ENCODE results near the gene XYLT2.

XYLT2 gene

DNA sequence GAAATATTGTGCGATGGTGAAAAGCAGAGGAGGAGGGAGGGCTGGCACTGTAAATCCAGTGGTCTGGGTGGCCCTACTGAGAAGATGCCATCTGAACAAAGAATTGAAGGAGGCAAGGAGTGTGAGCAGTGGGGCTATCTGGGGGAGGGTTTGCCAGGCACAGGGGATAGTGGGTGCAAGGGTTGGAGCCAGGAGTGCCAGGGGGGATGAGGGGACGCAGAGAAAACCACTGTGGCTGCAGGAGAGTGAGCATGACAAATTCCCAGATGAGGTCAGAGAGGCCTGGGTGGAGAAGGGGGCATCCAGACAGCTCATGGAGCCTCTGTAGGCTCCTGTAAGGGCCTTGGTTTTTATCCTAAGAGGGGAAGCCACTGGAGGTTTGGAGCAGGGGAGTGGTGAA, 4.8 kb downstream of the XYLT2 start:
- H3K36me3 Mint-ChIP-seq (ENCODE audit: low read depth), result peaks cover 7% of the 10 kb centered on the region
- H3K4me1 Mint-ChIP-seq (ENCODE audit: low read depth), result peaks cover 22% of the 10 kb centered on the region
- H3K9me3 Mint-ChIP-seq, result no peaks in the 10 kb centered on the region
- no peak overlapping the region for H3K27ac Mint-ChIP-seq
- no peak overlapping the region for H3K4me3 Mint-ChIP-seq
- H3K27me3 Mint-ChIP-seq (ENCODE audit: low read depth), result no peaks in the 10 kb centered on the region

DNA sequence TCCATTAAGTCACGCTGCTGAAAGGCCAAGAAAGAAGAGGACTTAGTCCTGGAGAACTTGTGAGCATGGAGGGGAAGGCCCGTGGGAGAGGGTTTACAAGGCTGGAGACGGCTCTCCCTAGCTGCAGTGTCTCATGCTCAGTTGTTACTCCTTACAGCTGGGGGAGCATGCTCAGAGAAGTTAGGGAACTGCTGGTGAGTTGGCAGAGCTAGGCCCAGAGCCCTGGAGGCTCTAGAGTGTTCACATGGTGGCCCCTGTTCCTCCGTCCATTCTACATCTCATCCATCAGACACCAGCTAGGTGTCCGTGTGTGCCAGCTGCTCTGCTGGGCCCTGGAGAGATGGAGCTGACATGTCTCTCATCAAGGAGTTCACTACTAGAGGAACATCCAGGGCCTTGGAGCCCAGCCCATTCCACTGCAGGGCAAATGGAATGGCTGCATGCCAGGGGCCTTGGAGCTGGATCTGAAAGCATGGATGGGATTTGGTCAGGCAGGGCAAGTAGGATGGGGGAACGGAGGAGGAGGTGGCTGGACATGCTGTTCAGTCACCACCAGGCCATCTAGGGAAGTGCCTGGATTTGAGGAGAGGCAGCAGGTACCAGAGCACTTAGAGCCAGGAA, 6.3 kb downstream of the XYLT2 start:
- peaks cover 16% of the 10 kb centered on the region for H3K4me1 Mint-ChIP-seq (ENCODE audit: low read depth)
- H3K27me3 Mint-ChIP-seq (ENCODE audit: low read depth), result no peaks in the 10 kb centered on the region
- H3K27ac Mint-ChIP-seq, result no peak overlapping the region
- no peak overlapping the region for H3K4me3 Mint-ChIP-seq
- H3K36me3 Mint-ChIP-seq (ENCODE audit: low read depth), result peaks cover 7% of the 10 kb centered on the region
- H3K9me3 Mint-ChIP-seq, result no peaks in the 10 kb centered on the region

GRCh38 chr17:50352693-50353599, 7.0 kb downstream of the XYLT2 start:
- no peaks in the 10 kb centered on the region for H3K9me3 Mint-ChIP-seq
- no peak overlapping the region for H3K27ac Mint-ChIP-seq
- no peaks in the 10 kb centered on the region for H3K27me3 Mint-ChIP-seq (ENCODE audit: low read depth)
- H3K4me3 Mint-ChIP-seq, result no peak overlapping the region
- peaks cover 10% of the 10 kb centered on the region for H3K36me3 Mint-ChIP-seq (ENCODE audit: low read depth)
- H3K4me1 Mint-ChIP-seq (ENCODE audit: low read depth), result peaks cover 11% of the 10 kb centered on the region

DNA sequence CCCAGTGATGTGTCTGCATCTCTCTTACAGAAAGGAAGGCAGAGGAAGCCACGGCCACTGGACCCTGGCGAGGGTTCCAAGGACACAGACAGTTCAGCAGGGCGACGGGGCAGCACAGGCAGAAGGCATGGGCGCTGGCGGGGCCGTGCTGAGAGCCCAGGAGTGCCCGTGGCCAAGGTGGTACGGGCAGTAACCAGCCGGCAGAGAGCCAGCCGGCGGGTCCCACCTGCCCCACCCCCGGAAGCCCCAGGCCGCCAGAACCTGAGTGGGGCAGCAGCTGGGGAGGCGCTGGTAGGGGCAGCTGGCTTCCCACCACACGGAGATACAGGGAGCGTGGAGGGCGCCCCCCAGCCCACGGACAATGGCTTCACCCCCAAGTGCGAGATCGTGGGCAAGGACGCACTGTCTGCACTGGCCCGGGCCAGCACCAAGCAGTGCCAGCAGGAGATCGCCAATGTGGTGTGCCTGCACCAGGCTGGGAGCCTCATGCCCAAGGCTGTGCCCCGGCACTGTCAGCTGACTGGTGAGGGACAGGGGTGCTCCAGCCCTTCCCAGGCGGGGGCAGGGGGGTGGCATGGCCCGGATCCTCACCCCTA, 7.8 kb downstream of the XYLT2 start:
- Mint-ChIP-seq H3K36me3 (ENCODE audit: low read depth) (peaks cover 12% of the 10 kb centered on the region), H3K4me3 (no peak overlapping the region), H3K27ac (no peak overlapping the region), H3K4me1 (ENCODE audit: low read depth) (peaks cover 4% of the 10 kb centered on the region), H3K27me3 (ENCODE audit: low read depth) (no peaks in the 10 kb centered on the region), H3K9me3 (no peaks in the 10 kb centered on the region)

- peaks cover 16% of the 10 kb centered on the region for H3K36me3 Mint-ChIP-seq (ENCODE audit: low read depth)
- H3K9me3 Mint-ChIP-seq, result no peaks in the 10 kb centered on the region
- H3K27me3 Mint-ChIP-seq (ENCODE audit: low read depth), result no peaks in the 10 kb centered on the region
- H3K27ac Mint-ChIP-seq, result no peak overlapping the region
- no peak overlapping the region for H3K4me3 Mint-ChIP-seq
- peaks cover 2% of the 10 kb centered on the region for H3K4me1 Mint-ChIP-seq (ENCODE audit: low read depth)
These were observed 8.3 kb downstream of the XYLT2 start for GRCh38 chr17:50354198-50354597.

DNA sequence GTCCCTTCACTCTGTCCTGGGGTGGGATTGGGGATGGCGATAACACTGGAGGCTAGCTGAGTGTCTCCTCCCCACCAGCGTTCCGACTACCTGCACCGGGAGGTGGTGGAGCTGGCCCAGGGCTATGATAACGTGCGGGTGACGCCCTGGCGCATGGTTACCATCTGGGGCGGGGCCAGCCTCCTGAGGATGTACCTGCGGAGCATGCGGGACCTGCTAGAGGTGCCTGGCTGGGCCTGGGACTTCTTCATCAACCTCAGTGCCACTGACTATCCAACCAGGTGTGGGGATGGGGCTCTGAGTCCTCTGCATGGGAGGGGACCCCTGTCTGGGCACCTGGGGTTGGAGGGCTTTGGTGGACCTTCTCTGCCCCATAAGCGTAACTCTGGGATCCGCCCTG, 8.8 kb downstream of the XYLT2 start:
- no peaks in the 10 kb centered on the region for H3K9me3 Mint-ChIP-seq
- no peak overlapping the region for H3K27ac Mint-ChIP-seq
- H3K27me3 Mint-ChIP-seq (ENCODE audit: low read depth), result no peaks in the 10 kb centered on the region
- no peak overlapping the region for H3K4me3 Mint-ChIP-seq
- H3K36me3 Mint-ChIP-seq (ENCODE audit: low read depth), result peaks cover 18% of the 10 kb centered on the region
- peaks cover 2% of the 10 kb centered on the region for H3K4me1 Mint-ChIP-seq (ENCODE audit: low read depth)

GRCh38 chr17:50355336-50355700, 9.4 kb downstream of the XYLT2 start:
- peaks cover 18% of the 10 kb centered on the region for H3K36me3 Mint-ChIP-seq (ENCODE audit: low read depth)

DNA sequence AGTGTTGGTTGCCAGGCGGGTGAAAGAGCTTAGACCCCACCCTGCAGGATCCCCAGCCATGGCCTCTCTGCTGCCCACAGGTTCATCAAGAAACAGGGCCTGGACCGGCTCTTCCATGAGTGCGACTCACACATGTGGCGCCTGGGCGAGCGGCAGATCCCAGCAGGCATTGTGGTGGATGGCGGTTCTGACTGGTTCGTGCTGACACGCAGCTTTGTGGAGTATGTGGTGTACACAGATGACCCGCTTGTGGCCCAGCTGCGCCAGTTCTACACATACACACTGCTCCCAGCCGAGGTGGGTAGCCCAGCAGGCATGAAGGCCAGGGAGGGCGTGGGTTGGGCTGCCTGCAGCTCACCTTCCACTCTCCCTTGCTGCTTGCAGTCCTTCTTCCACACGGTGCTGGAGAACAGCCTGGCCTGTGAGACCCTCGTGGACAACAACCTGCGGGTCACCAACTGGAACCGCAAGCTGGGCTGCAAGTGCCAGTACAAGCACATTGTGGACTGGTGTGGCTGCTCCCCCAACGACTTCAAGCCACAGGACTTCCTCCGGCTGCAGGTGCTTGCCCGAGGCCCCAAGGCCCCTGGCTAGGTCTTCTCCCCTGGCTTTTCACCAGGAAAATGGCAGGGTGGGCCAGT, 9.9 kb downstream of the XYLT2 start:
- Mint-ChIP-seq H3K4me1 (ENCODE audit: low read depth) (no peaks in the 10 kb centered on the region), H3K9me3 (no peaks in the 10 kb centered on the region), H3K4me3 (no peak overlapping the region), H3K36me3 (ENCODE audit: low read depth) (peaks cover 18% of the 10 kb centered on the region), H3K27ac (no peak overlapping the region), H3K27me3 (ENCODE audit: low read depth) (no peaks in the 10 kb centered on the region)

More at GRCh38 chr17:50355336-50355700, 9.4 kb downstream of the XYLT2 start:
- Mint-ChIP-seq H3K4me3 (no peak overlapping the region), H3K4me1 (ENCODE audit: low read depth) (peaks cover 2% of the 10 kb centered on the region), H3K27ac (no peak overlapping the region), H3K9me3 (no peaks in the 10 kb centered on the region), H3K27me3 (ENCODE audit: low read depth) (no peaks in the 10 kb centered on the region)

- Mint-ChIP-seq H3K9me3 (no peaks in the 10 kb centered on the region), H3K27ac (no peak overlapping the region), H3K4me1 (ENCODE audit: low read depth) (no peaks in the 10 kb centered on the region), H3K36me3 (ENCODE audit: low read depth) (peaks cover 15% of the 10 kb centered on the region), H3K27me3 (ENCODE audit: low read depth) (no peaks in the 10 kb centered on the region), H3K4me3 (no peak overlapping the region)
These were observed 10.5 kb downstream of the XYLT2 start for GRCh38 chr17:50356418-50356817.

DNA sequence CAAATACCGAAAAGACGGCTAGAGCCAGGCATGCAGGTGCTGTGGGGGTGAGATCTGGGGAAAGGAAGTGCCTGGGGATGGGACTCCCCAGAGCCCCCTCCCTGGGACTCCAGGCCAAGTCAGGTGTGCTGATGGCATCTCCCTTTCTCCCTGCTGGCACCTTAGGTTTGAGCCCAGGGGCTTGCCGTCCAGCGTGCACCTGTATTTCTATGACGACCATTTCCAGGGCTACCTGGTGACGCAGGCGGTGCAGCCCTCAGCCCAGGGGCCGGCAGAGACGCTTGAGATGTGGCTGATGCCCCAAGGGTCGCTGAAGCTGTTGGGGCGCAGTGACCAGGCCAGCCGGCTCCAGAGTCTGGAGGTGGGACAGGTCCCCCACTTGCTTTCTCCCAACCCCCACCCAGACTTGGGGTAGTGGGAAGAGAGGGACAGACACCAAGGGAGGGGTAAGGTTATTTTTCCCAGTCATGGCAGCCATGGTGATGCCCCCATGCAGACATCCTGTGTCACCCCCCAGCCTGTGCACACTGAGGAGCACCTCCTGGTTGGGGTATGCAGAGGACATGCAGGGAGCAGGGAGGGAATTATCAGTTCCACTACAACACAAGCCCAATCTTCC, 11.1 kb downstream of the XYLT2 start:
- Mint-ChIP-seq H3K4me1 (ENCODE audit: low read depth) (peaks cover 2% of the 10 kb centered on the region), H3K4me3 (no peak overlapping the region), H3K27me3 (ENCODE audit: low read depth) (no peaks in the 10 kb centered on the region), H3K9me3 (no peaks in the 10 kb centered on the region), H3K27ac (no peak overlapping the region), H3K36me3 (ENCODE audit: low read depth) (peaks cover 17% of the 10 kb centered on the region)

DNA sequence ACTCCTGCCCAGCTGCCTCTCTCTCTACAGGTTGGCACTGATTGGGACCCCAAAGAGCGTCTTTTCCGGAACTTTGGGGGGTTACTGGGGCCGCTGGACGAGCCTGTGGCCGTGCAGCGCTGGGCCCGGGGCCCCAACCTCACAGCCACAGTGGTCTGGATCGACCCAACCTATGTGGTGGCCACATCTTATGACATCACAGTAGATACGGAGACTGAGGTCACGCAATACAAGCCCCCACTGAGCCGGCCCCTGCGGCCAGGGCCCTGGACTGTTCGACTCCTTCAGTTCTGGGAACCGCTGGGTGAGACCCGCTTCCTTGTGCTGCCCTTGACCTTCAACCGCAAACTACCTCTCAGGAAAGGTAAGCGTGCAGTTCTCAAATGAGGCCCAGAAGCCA, 12.3 kb downstream of the XYLT2 start:
- Mint-ChIP-seq H3K27me3 (ENCODE audit: low read depth) (no peaks in the 10 kb centered on the region), H3K9me3 (no peaks in the 10 kb centered on the region), H3K4me3 (no peak overlapping the region), H3K27ac (no peak overlapping the region), H3K36me3 (ENCODE audit: low read depth) (peaks cover 16% of the 10 kb centered on the region), H3K4me1 (ENCODE audit: low read depth) (peaks cover 8% of the 10 kb centered on the region)

GRCh38 chr17:50359005-50359699, 13.2 kb downstream of the XYLT2 start:
- peaks cover 14% of the 10 kb centered on the region for H3K36me3 Mint-ChIP-seq (ENCODE audit: low read depth)
- no peak overlapping the region for H3K27ac Mint-ChIP-seq

DNA sequence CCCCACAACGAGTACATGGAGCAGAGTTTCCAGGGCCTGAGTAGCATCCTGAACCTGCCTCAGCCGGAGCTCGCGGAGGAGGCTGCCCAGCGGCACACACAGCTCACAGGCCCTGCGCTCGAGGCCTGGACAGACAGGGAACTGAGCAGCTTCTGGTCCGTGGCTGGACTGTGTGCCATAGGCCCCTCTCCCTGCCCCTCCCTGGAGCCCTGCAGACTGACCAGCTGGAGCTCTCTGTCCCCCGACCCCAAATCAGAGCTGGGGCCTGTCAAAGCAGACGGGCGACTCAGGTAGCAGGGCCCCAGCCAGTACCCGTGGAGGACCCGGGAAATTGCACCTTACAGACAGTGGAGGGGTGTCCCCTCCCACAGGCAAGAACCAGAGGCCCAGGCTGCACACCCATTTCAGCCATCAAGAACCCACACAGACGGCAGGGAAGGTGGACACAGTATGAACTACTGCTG, 14.1 kb downstream of the XYLT2 start:
- Mint-ChIP-seq H3K27ac (no peak overlapping the region), H3K9me3 (no peaks in the 10 kb centered on the region), H3K4me3 (no peak overlapping the region), H3K4me1 (ENCODE audit: low read depth) (peaks cover 8% of the 10 kb centered on the region), H3K36me3 (ENCODE audit: low read depth) (peaks cover 12% of the 10 kb centered on the region), H3K27me3 (ENCODE audit: low read depth) (no peaks in the 10 kb centered on the region)

More at GRCh38 chr17:50359005-50359699, 13.2 kb downstream of the XYLT2 start:
- Mint-ChIP-seq H3K4me3 (no peak overlapping the region), H3K9me3 (no peaks in the 10 kb centered on the region), H3K27me3 (ENCODE audit: low read depth) (no peaks in the 10 kb centered on the region), H3K4me1 (ENCODE audit: low read depth) (peaks cover 8% of the 10 kb centered on the region)
